HEK293 (cell line): ENCODE measurements around the gene IL2RG.

Source experiments
- ATF2 ChIP-seq: fragments of 450-650 bp; formaldehyde crosslinking; IDR thresholded peaks from 2 replicates; pipeline ENCODE4 v1.5.1; 2016; ENCODE audit warnings: missing biosample characterization, missing genetic modification characterization, low read depth
- CTCF ChIP-seq: fragments of 450-650 bp; formaldehyde crosslinking; IDR thresholded peaks from 2 replicates; pipeline ENCODE4 v1.5.1; 2016; ENCODE audit warnings: missing biosample characterization, missing genetic modification characterization
- REST ChIP-seq: fragments of 450-650 bp; formaldehyde crosslinking; IDR thresholded peaks from 2 replicates; pipeline ENCODE4 v1.5.1; 2016; ENCODE audit warnings: missing biosample characterization, missing genetic modification characterization
- TCF7L2 ChIP-seq: IDR thresholded peaks from 2 replicates; pipeline ENCODE4 v1.6.1; 2011; ENCODE audit warnings: low read depth, mild to moderate bottlenecking, inconsistent platforms, low read length, moderate library complexity, borderline replicate concordance
- YY1 ChIP-seq: fragments of 450-650 bp; formaldehyde crosslinking; IDR thresholded peaks from 2 replicates; pipeline ENCODE4 v1.5.1; 2018; ENCODE audit warnings: missing biosample characterization, missing genetic modification characterization
- ZBTB8A ChIP-seq: fragments of 450-650 bp; formaldehyde crosslinking; IDR thresholded peaks from 2 replicates; pipeline ENCODE4 v1.5.1; 2016; ENCODE audit warnings: missing biosample characterization, missing genetic modification characterization
- ZNF48 ChIP-seq: fragments of 450-650 bp; formaldehyde crosslinking; IDR thresholded peaks from 2 replicates; pipeline ENCODE4 v1.5.1; 2016; ENCODE audit warnings: missing biosample characterization, missing genetic modification characterization

DNA sequence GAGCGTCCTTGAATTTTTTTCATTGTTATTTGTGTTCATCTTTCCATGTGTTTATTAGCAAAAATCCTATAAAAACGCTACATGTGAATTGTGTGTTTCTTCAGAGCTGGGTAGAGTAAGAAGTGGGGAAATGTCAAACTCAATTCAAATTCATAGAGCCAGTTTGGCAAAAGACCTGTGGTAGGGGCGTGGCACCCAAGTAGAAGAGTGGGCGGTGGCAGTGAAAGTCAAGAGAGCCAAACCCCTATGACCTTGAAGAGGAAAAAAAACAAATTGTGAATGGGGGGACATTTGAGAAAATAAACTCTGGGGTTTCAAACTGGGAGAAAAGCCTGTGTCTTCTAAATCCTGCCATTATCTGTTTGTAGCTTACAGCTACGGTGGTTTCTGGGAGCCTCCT lies 20.1 kb downstream of the IL2RG start:
- TF ChIP-seq YY1 (tag by site-specific recombination) (no peak), CTCF (tag by site-specific recombination) (no peak), REST (no peak), TCF7L2 (no peak), ZBTB8A (tag by site-specific recombination) (no peak), ZNF48 (tag by site-specific recombination) (no peak), ATF2 (tag by site-specific recombination) (no peak)
